Kidney (tissue), 14 donors: ENCODE results near the gene NDE1. TPM values are rescaled to one million over a fixed set of nuclear protein-coding genes. Genes with fewer than 3 reads are reported as not detected.
"Not testable (repeated sequence)": the region's sequence is repeated elsewhere in the genome, so short reads cannot be mapped to it uniquely, and the experiment has no call there.

Experiments used
- DNase-seq, 5 donors: peaks; one replicate each; pipeline ENCODE4 v3.0.0-alpha.2; 2013 to 2020
- FAIRE-seq: peaks from 2 replicates; lab custom pipeline; 2012; peaks lifted over from hg19 to GRCh38; lab: Jason Lieb, UNC
- H3K27ac ChIP-seq, 2 donors: one replicate each; pipeline ENCODE4 v1.7.0; 2013; ENCODE audit warnings: low read depth in 2 of 2, low read length in 2 of 2, inconsistent platforms in 1 of 2
- H3K27me3 ChIP-seq: one replicate; pipeline ENCODE4 v1.7.1; 2013; ENCODE audit warnings: low read length, inconsistent platforms; ENCODE audit not compliant: control insufficient read depth, insufficient read depth
- H3K36me3 ChIP-seq, 3 donors: one replicate each; pipeline versions ENCODE4 v1.7.0 to v1.7.1; 2013; ENCODE audit warnings: low read length in 3 of 3, control low read depth in 1 of 3, inconsistent platforms in 1 of 3; ENCODE audit not compliant: insufficient read depth in 3 of 3, control insufficient read depth in 2 of 3
- H3K4me1 ChIP-seq, 3 donors: one replicate each; pipeline versions ENCODE4 v1.7.0 to v1.7.1; 2013; ENCODE audit warnings: low read length in 3 of 3, inconsistent platforms in 1 of 3, low read depth in 1 of 3; ENCODE audit not compliant: control insufficient read depth in 2 of 3, insufficient read depth in 2 of 3
- H3K4me3 ChIP-seq, 3 donors: one replicate each; pipeline versions ENCODE4 v1.7.0 to v1.8.1; 2013; ENCODE audit warnings: low read length in 3 of 3, control low read depth in 1 of 3, inconsistent platforms in 1 of 3
- H3K9ac ChIP-seq, 3 donors: one replicate each; pipeline versions ENCODE4 v1.7.0 to v1.7.1; 2013; ENCODE audit warnings: low read length in 3 of 3, control low read depth in 1 of 3, inconsistent platforms in 1 of 3
- H3K9me3 ChIP-seq, 3 donors: one replicate each; pipeline versions ENCODE4 v1.7.0 to v1.7.1; 2013; ENCODE audit warnings: low read length in 3 of 3, control low read depth in 1 of 3, inconsistent platforms in 1 of 3; ENCODE audit not compliant: control insufficient read depth in 2 of 3, insufficient read depth in 1 of 3
- intact Hi-C: fragments of 100-400 bp; cut with DNase I; formaldehyde crosslinking; loops from one replicate; pipeline ENCODE4 v1.11.1; 2022
- polyA plus RNA-seq: library from polyadenylated mRNA; stranded (reverse); fragments of 350-450 nt; fragmentation: Illumina TruSeq; extraction: RNeasy Lipid Tissue Mini Kit (QIAGEN cat#74804); gene quantifications from one replicate; pipeline ENCODE4 v1.2.3, GENCODE V29; 2014; ENCODE audit warnings: low read depth, low replicate concordance; ENCODE audit not compliant: insufficient read depth
- total RNA-seq: library from RNA; stranded (reverse); fragmentation: NEBNext Ultra II Directional; extraction: Animal tissue kit (Norgen Biotek cat#: 25700); gene quantifications from one replicate; pipeline ENCODE4 v1.2.1, GENCODE V29; 2021
- TF ChIP-seq, protein P1 (sequence below): IDR thresholded peaks from 3 replicates; pipeline ENCODE4 v1.5.1; 2012; ENCODE audit warnings: mild to moderate bottlenecking, moderate library complexity, borderline replicate concordance; ENCODE audit not compliant: insufficient read depth; ENCODE audit errors: extremely low read depth
- donor health status: control.
- donor health status: control.
- donor health status: control.
- donor health status: control.
- donor health status: control.
- donor health status: DM: yes; HTN: yes; CAD: no.
- donor health status: Normal renal cell carcinoma (clear cell type).

Gene NDE1
- total and polyA plus RNA-seq, 2 donors from 2014 or later, result 4.6 to 31.7 TPM

DNA sequence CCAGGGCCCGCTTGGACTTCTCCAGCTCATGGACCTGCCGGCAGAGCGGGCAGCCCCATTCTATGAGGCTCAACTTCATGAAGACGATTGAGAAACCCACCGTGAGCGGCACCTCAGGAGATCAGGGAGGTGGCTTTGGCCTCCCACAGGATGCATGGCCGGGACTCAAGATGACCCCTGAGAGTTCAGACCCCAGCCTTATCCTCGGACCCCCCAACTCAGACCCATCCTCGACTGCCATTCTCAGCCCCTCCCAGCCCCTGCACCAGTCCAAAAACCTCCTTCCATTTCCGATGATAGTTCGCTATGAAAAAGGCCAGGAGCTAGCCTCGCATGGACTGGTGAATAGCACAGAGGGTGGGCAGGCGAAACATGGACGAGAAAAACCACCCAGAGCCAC is 71.0 kb downstream of the NDE1 start:
- no peak overlapping the region for H3K4me3 ChIP-seq
- FAIRE-seq (no peak), DNase-seq (no peak)
- H3K27me3 ChIP-seq, result no peaks in the 10 kb centered on the region
- no peak overlapping the region for H3K27ac ChIP-seq
- H3K4me1 ChIP-seq, result no peaks in the 10 kb centered on the region
- peaks cover 0 to 7% (median 5%) of the 10 kb centered on the region in 3 donors for H3K36me3 ChIP-seq
- intact Hi-C loops, result no loop called here
- TF ChIP-seq, protein P1, sequence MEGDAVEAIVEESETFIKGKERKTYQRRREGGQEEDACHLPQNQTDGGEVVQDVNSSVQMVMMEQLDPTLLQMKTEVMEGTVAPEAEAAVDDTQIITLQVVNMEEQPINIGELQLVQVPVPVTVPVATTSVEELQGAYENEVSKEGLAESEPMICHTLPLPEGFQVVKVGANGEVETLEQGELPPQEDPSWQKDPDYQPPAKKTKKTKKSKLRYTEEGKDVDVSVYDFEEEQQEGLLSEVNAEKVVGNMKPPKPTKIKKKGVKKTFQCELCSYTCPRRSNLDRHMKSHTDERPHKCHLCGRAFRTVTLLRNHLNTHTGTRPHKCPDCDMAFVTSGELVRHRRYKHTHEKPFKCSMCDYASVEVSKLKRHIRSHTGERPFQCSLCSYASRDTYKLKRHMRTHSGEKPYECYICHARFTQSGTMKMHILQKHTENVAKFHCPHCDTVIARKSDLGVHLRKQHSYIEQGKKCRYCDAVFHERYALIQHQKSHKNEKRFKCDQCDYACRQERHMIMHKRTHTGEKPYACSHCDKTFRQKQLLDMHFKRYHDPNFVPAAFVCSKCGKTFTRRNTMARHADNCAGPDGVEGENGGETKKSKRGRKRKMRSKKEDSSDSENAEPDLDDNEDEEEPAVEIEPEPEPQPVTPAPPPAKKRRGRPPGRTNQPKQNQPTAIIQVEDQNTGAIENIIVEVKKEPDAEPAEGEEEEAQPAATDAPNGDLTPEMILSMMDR, result no peak
- no peaks in the 10 kb centered on the region for H3K9me3 ChIP-seq
- H3K9ac ChIP-seq, result no peak overlapping the region

DNA sequence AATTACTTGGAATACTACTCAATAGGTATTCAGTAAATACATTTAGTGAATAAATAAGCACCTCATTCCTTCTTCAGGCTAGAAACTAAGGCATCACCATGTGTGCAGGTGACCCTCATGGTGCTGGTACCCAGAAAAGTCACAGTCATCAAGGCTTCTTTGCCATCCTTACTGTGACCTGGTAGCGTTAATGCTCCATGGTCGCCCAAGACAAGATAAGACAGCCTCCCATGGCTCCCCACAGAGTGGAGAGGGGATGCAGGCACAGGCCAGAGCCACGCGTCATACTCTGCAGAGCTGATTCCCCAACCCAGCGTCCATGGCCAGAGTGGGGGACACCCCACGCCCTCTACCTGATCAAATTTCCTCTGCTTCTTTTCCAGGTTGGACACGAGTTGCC is 73.8 kb downstream of the NDE1 start:
- intact Hi-C loops, result no loop called here
- FAIRE-seq, result no peak
- Histone ChIP-seq H3K27me3 (no peaks in the 10 kb centered on the region), H3K4me1 (no peaks in the 10 kb centered on the region), H3K9me3 (no peaks in the 10 kb centered on the region), H3K9ac (no peak overlapping the region), H3K36me3 (peaks cover 0 to 7% (median 5%) of the 10 kb centered on the region in 3 donors), H3K4me3 (no peak overlapping the region), H3K27ac (no peak overlapping the region)
- TF ChIP-seq, protein P1, result no peak
- no peak for DNase-seq

DNA sequence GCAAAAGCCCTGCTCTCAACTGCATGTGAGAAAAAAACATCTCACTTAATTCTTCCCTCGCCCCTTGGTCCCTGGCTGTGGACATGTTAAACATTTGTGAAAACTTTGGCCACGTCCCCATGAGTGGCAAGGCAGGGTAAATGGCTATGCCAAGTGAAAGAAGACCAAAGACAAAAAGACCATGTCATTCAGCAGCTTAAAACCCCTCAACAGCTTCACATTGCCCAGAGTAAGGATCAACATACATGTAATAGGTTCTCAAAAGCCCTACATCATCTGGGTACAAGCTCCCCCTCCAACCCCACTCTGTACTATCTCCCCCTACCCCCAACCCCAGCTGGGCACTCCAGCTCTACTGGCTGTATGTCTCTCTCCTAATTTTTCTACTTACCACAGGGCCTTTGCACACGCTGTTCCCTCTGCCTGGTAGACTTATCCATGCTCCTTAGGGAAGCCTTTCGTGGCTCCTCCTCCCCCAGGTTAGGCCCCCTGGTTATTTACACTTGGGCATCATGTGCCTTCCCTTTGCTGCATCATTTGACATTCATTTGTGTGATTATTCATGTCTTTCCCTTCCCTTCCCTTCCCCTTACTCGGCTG is 75.7 kb downstream of the NDE1 start:
- DNase-seq (no peak), FAIRE-seq (no peak)
- Histone ChIP-seq H3K27me3 (no peaks in the 10 kb centered on the region), H3K4me1 (no peaks in the 10 kb centered on the region), H3K4me3 (no peak overlapping the region), H3K9me3 (no peaks in the 10 kb centered on the region), H3K36me3 (peaks cover 0 to 7% (median 5%) of the 10 kb centered on the region in 3 donors), H3K27ac (no peak overlapping the region), H3K9ac (no peak overlapping the region)
- intact Hi-C loops, result no loop called here
- TF ChIP-seq, protein P1, result no peak

DNA sequence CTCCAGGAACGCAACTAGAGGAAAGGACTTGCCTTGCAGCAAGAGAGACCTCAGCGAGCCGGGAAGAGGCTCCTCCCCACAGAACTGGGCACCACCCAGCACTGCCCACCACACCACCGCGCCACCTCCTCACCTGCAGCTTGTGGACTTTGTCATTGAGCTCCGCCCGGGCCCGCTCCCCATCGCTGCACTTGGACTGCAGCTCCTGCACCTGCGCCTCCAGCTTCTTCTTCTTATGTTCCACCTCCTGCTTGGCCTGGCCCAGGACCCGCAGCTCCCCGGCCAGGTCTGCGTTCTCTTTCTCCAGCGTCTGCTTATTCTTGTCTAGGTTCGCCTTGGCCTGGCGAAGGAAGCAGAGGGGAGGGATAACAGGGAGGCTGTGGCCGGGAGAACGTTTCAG is 76.7 kb downstream of the NDE1 start:
- DNase-seq, result no peak
- Histone ChIP-seq H3K4me3 (no peak overlapping the region), H3K27me3 (no peaks in the 10 kb centered on the region), H3K27ac (no peak overlapping the region), H3K9ac (no peak overlapping the region), H3K4me1 (no peaks in the 10 kb centered on the region), H3K36me3 (peaks cover 0 to 7% (median 5%) of the 10 kb centered on the region in 3 donors), H3K9me3 (no peaks in the 10 kb centered on the region)
- intact Hi-C loops, result no loop called here
- FAIRE-seq, result no peak
- TF ChIP-seq, protein P1, result no peak

DNA sequence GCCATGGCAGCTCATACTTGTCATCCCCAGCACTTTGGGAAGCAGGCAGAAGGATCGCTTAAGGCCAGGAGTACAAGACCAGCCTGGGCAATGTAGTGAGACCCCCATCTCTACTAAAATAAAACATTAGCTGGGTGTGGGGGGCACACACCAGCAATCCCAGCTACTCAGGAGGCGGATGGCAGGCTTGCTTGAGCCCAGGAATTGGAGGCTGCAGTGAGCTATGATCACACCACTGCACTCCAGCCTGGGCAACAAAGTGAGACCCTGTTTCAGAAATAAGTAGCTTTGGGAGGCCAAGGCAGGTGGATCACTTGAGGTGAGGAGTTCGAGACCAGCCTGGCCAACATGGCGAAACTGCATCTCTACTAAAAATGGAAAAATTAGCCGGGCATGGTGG is 77.7 kb downstream of the NDE1 start:
- intact Hi-C loops, FAIRE-seq, H3K27me3 ChIP-seq, H3K36me3 ChIP-seq, H3K9me3 ChIP-seq, H3K27ac ChIP-seq, H3K9ac ChIP-seq, H3K4me3 ChIP-seq, H3K4me1 ChIP-seq, DNase-seq: not testable (repeated sequence)
